Small intestine (tissue), 7 donors: ENCODE measurements around the gene SLC4A11. TPM values are rescaled to one million over a fixed set of nuclear protein-coding genes. Genes with fewer than 3 reads are reported as not detected.

Source experiments
- DNase-seq, 2 donors: peaks; one replicate each; pipeline versions ENCODE4 v3.0.0 to v3.0.0-alpha.2; 2013
- FAIRE-seq: peaks from 2 replicates; lab custom pipeline; 2012; peaks lifted over from hg19 to GRCh38; lab: Jason Lieb, UNC
- H3K27ac ChIP-seq, 3 donors: one replicate each; pipeline ENCODE4 v1.5.1; 2013; ENCODE audit warnings: low read length in 2 of 3, mild to moderate bottlenecking in 2 of 3, control low read depth in 1 of 3, inconsistent platforms in 1 of 3, low read depth in 1 of 3, moderate library complexity in 1 of 3
- H3K27me3 ChIP-seq, 3 donors: one replicate each; pipeline ENCODE4 v1.6.1; 2013; ENCODE audit warnings: low read length in 3 of 3, inconsistent platforms in 1 of 3; ENCODE audit not compliant: control insufficient read depth in 3 of 3, insufficient read depth in 3 of 3
- H3K36me3 ChIP-seq, 3 donors: one replicate each; pipeline ENCODE4 v1.6.1; 2013; ENCODE audit warnings: low read length in 3 of 3, inconsistent platforms in 1 of 3, low read depth in 1 of 3, mild to moderate bottlenecking in 1 of 3, moderate library complexity in 1 of 3; ENCODE audit not compliant: control insufficient read depth in 3 of 3, insufficient read depth in 2 of 3
- H3K4me1 ChIP-seq, 3 donors: one replicate each; pipeline ENCODE4 v1.6.1; 2013; ENCODE audit warnings: low read length in 2 of 3, inconsistent platforms in 1 of 3, low read depth in 1 of 3, mild to moderate bottlenecking in 1 of 3, moderate library complexity in 1 of 3; ENCODE audit not compliant: control insufficient read depth in 3 of 3, insufficient read depth in 2 of 3
- H3K4me3 ChIP-seq, 3 donors: one replicate each; pipeline ENCODE4 v1.5.1; 2013; ENCODE audit warnings: low read length in 3 of 3, control low read depth in 1 of 3, inconsistent platforms in 1 of 3, low read depth in 1 of 3, mild to moderate bottlenecking in 1 of 3, moderate library complexity in 1 of 3
- H3K9me3 ChIP-seq, 2 donors: one replicate each; pipeline ENCODE4 v1.6.1; 2013; ENCODE audit warnings: low read depth in 1 of 2, low read length in 1 of 2; ENCODE audit not compliant: control insufficient read depth in 2 of 2, insufficient read depth in 1 of 2
- WGBS, 3 donors: extraction: QIAGEN DNeasy Blood & Tissue Kit; methylation state at CpG; one replicate each; pipeline ENCODE4 v1.1.7; 2013; 5-methylcytosine and 5-hydroxymethylcytosine counted together
- polyA plus RNA-seq, 4 donors: library from polyadenylated mRNA; stranded (reverse) in 3 of 4; unstranded in 1 of 4; fragments of 200-250 nt in 3 of 4; fragments of 120-200 nt in 1 of 4; gene quantifications; one replicate each; pipeline versions ENCODE4 v1.2.1 to v1.2.3, GENCODE V29; 2013
- donor health status: healthy with polysubstance abuse.
- donor health status: control.
- donor health status: control.
- donor health status: Bipolar disorder and iron deficiency.
- donor health status: healthy.

Gene SLC4A11
- polyA plus RNA-seq, 4 donors: 0.24 to 0.57 (median 0.36) TPM

DNA sequence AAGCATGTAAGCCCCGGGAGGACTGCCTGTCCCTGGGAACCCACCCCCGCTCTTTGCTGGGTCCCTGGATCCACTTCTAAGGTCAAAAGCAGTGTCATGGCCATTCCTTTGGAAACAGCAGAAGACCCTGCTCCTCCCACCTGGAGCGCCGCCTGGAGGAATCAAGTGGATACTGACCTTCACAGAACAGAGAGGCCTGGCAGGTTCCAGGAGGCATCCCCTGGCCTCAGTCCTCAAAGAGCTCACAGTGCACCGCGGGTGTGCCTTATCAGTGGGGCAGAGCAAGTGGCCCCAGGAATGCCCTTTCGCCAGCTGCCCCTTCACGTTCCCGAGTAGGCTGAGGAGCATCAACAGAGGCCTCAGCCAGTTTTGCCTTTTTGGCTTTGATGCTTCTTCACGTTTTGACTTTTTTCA is 11.1 kb upstream of the SLC4A11 start:
- Histone ChIP-seq H3K9me3 (no peaks in the 10 kb centered on the region), H3K4me3 (no peak overlapping the region), H3K27ac (no peak overlapping the region), H3K36me3 (peaks cover 0 to 42% (median 0%) of the 10 kb centered on the region in 3 donors), H3K27me3 (peaks cover 0 to 36% (median 2%) of the 10 kb centered on the region in 3 donors), H3K4me1 (peaks cover 0 to 9% (median 2%) of the 10 kb centered on the region in 3 donors)
- FAIRE-seq: no peak
- WGBS, 3 donors: 60 to 69% (median 64%) methylated on average over 10 of the region's 10 CpGs
- no peak for DNase-seq

DNA sequence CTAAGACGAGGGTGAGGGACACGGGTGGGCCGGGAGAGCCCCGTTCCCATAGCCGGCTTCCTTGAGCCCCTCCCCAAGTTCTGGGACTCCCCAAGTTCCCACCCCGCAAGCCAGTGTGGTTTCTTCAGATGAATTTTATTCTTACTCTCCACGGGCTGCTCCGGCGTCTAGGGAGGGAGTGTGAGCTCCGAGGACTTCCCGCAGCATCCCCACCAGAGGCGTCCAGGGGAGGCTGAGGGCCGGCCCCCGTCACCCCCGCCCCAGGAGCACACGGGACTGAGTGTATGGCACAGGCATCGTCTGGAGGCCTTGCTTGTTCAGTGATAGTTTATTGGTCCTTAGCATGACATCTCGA is 10.0 kb upstream of the SLC4A11 start:
- FAIRE-seq: no peak
- H3K4me1 ChIP-seq: peaks cover 0 to 9% (median 2%) of the 10 kb centered on the region in 3 donors
- no peak for DNase-seq
- H3K4me3 ChIP-seq: no peak overlapping the region
- no peak overlapping the region for H3K27ac ChIP-seq
- H3K36me3 ChIP-seq: peaks cover 0 to 34% (median 0%) of the 10 kb centered on the region in 3 donors
- WGBS, 3 donors: 5 to 16% (median 5%) methylated on average over 18 of the region's 18 CpGs
- H3K9me3 ChIP-seq: no peaks in the 10 kb centered on the region
- H3K27me3 ChIP-seq: peaks cover 0 to 46% (median 2%) of the 10 kb centered on the region in 3 donors

DNA sequence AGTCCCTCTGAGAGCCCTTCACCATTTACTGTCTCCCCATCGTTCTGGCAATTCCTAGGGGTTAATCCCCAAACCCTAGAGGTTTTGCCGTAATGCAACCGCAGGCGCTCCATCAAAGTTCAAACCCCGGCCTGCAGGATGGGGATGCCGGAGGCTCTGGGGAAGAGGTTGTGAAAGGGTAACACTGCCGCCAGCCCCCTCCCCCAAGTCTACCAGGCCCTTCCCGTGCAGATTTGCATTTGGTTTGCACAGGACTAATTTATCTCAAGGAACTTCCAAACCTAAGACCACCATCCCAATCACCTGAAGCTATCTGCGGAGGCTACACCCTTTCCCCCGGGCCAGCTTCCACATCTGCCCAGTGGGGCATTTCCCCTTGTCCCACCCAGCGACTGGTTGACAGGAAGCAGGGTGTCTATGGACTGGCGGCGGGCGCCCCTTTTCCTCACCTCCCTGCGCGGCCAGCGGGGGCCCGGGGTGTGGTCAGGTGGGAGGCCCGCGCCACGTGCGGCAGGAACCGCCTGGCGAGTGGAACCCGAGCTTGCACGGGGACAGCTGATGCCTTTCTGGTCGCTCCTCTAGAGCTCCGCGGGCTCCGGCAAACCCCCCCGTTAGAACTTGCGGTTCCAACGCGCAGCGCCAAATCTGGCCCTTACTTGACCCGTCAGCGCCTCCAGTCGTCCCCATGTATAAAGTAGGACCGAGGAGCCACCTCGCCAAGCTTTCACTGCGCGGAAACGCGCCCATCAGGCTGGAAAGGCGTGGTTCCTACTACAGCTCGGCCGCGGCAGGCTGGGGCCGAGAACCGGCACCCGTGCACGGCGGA is 9.4 kb upstream of the SLC4A11 start:
- DNase-seq: peak; percentile 28 to 39
- Histone ChIP-seq H3K36me3 (peaks cover 0 to 28% (median 0%) of the 10 kb centered on the region in 3 donors), H3K27me3 (peaks cover 0 to 51% (median 2%) of the 10 kb centered on the region in 3 donors), H3K4me3 (no peak overlapping the region), H3K4me1 (peaks cover 0 to 9% (median 2%) of the 10 kb centered on the region in 3 donors), H3K27ac (no peak overlapping the region), H3K9me3 (no peaks in the 10 kb centered on the region)
- FAIRE-seq: no peak
- WGBS, 3 donors: 6 to 12% (median 10%) methylated on average over 53 of the region's 53 CpGs

DNA sequence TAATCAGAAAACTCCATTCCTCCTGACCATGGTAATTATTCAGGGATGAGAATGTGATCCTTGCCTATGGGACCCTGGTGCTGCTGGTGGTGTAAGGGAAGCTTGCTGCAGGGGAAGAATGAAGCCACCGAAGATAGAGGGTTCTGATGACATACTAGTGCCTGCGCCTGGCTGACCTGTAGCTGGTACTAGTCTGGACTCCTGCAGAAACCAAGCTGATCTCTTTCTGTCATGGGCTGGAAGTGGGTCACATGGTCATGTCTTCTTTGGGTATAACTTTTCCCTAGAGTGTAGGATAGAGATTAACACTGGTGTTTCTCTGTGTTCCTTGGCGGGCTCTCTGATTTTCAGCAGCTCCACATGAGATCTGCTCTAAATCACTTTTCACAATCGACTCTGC is 8.6 kb upstream of the SLC4A11 start:
- no peak for DNase-seq
- Histone ChIP-seq H3K9me3 (no peaks in the 10 kb centered on the region), H3K36me3 (peaks cover 0 to 24% (median 0%) of the 10 kb centered on the region in 3 donors), H3K4me3 (no peak overlapping the region), H3K4me1 (peaks cover 0 to 9% (median 2%) of the 10 kb centered on the region in 3 donors), H3K27ac (no peak overlapping the region), H3K27me3 (peaks cover 0 to 52% (median 2%) of the 10 kb centered on the region in 3 donors)
- 66 to 74% (median 68%) methylated on average over 4 of the region's 4 CpGs for WGBS, 3 donors
- FAIRE-seq: no peak

DNA sequence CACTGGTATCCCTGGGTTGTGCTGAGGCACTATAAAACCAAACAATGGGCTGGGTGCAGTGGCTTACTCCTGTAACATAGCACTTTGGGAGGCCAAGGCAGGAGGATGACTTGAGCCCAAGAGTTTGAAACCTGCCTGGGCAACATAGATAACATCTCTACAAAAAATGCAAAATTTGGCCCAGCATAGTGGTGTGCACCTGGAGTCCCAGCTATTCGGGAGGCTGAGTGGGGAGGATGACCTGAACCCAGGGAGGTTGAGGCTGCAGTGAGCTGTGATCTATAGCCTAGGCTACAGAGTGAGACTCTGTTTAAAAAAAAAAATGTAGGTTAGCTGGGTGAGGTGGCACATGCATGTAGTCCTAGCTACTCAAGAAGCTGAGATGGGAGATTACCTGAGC is 7.7 kb upstream of the SLC4A11 start:
- DNase-seq: no peak
- 89 to 94% (median 92%) methylated on average over 1 of the region's 1 CpG for WGBS, 3 donors
- Histone ChIP-seq H3K4me3 (no peak overlapping the region), H3K4me1 (peaks cover 0 to 9% (median 2%) of the 10 kb centered on the region in 3 donors), H3K27ac (no peak overlapping the region), H3K36me3 (peaks cover 0 to 14% (median 0%) of the 10 kb centered on the region in 3 donors), H3K27me3 (peaks cover 0 to 60% (median 5%) of the 10 kb centered on the region in 3 donors), H3K9me3 (no peaks in the 10 kb centered on the region)
- FAIRE-seq: no peak

DNA sequence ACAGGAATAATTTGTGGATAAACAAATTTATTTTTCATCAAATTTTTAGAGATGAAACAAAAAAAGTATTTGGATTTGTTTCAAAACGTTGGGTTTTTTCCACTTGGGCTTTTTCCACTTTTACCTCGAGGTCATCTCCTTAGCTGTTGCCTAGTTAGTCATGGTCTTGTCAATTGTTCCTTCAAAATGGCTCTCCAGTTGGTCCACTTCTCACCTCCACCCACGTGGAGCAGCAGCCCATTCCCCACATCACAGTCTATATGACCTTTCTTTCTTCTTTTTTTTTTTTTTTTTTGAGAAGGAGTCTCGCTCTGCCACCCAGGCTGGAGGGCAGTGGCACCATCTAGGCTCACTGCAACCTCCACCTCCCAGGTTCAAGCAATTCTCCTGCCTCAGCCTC is 6.7 kb upstream of the SLC4A11 start:
- Histone ChIP-seq H3K9me3 (no peaks in the 10 kb centered on the region), H3K4me3 (no peak overlapping the region), H3K4me1 (peaks cover 0 to 9% (median 2%) of the 10 kb centered on the region in 3 donors), H3K27ac (no peak overlapping the region), H3K27me3 (peaks cover 0 to 69% (median 8%) of the 10 kb centered on the region in 3 donors), H3K36me3 (peaks cover 0 to 6% (median 0%) of the 10 kb centered on the region in 3 donors)
- DNase-seq: no peak
- no peak for FAIRE-seq
- 44 to 58% (median 57%) methylated on average over 4 of the region's 4 CpGs for WGBS, 3 donors

DNA sequence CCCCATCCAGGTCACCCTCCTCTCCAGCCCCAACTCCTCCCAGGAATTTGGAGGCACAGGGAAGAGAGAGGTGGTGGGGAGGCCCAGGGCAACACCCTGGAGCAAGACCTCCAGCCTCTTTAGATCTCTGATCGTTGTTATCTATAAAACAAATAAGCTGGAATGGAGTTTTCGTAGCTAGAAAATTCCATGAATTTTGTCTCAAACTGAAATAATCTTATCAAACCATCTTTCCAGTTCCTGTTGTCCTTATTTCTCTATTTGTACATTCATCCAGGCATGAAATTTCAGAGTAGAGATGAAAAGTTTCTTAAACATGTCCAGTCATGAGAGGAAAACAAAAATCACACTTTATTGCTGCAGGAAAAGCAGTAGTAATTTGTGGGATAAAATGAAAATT is 6.2 kb upstream of the SLC4A11 start:
- DNase-seq: no peak
- Histone ChIP-seq H3K27ac (no peak overlapping the region), H3K27me3 (peaks cover 0 to 71% (median 10%) of the 10 kb centered on the region in 3 donors), H3K4me1 (peaks cover 0 to 9% (median 2%) of the 10 kb centered on the region in 3 donors), H3K4me3 (no peak overlapping the region), H3K9me3 (no peaks in the 10 kb centered on the region), H3K36me3 (peaks cover 0 to 2% (median 0%) of the 10 kb centered on the region in 3 donors)
- FAIRE-seq: no peak
- 39 to 66% (median 48%) methylated on average over 2 of the region's 2 CpGs for WGBS, 3 donors

DNA sequence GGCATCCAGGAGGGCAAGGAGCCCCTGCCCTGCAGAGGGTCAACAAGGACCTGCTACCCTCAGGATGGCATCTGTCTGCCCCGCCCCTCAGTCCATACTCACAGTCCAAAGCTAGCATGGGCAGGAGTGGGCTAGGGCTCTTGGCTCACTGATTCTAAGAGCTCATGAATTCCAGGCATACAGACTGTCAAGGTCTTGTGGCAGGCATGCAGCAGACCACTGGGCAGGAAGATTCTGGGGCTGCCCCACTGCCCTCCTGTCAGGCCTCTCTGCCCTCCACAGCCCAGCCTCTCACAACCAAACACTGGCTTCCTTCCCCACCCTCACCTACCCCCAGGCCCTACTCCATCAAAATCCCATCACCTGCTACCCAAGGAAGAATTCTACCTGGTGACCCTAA is 5.6 kb upstream of the SLC4A11 start:
- Histone ChIP-seq H3K27ac (no peak overlapping the region), H3K4me1 (peaks cover 0 to 13% (median 2%) of the 10 kb centered on the region in 3 donors), H3K36me3 (no peaks in the 10 kb centered on the region), H3K4me3 (no peak overlapping the region), H3K27me3 (peaks cover 0 to 71% (median 14%) of the 10 kb centered on the region in 3 donors), H3K9me3 (no peaks in the 10 kb centered on the region)
- no peak for DNase-seq
- FAIRE-seq: no peak
- 69 to 95% (median 73%) methylated on average over 1 of the region's 1 CpG for whole genome bisulfite sequencing, 3 donors
